Measurements from ENCODE around the gene CIB1. TPM values are rescaled to one million over a fixed set of nuclear protein-coding genes. Genes with fewer than 3 reads are reported as not detected.

CIB1 gene
- total and polyA plus RNA-seq, 4 experiments from 2014 or later = 95.2 to 345 (median 179) TPM

DNA sequence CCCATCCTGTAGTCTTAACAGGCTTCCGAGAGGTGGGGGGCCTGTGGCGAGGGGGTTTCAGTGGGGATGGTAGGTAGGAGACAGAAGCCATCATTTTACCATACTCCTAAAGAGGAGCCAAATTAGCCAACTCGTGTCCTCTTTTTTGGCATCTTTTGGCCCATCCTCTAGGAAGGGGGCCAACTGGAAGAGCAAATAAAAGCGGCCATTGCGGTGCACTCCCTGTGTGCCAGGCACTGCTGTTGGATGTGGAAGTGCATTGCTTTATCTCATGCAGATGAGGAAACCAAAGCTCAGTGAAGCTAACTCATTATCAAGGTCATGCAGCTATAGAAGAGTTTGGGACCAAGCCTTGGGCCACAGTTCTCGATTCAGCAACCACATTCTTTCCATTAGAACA, 26.5 kb downstream of the CIB1 start:
- H3K4me3 Mint-ChIP-seq = no peak overlapping the region
- intact Hi-C loops (cut with micrococcal nuclease) = no loop called here
- H3K27me3 Mint-ChIP-seq = no peaks in the 10 kb centered on the region
- Histone ChIP-seq H3K27ac (ENCODE audit: low read depth, low read length) (no peak overlapping the region), H3K4me1 (ENCODE audit: insufficient read depth, low read length) (peaks cover 32% of the 10 kb centered on the region), H3K36me3 (ENCODE audit: insufficient read depth, low read length) (no peaks in the 10 kb centered on the region), H3K4me3 (ENCODE audit: low read length in 2 of 2) (no peak overlapping the region), H3K9me3 (ENCODE audit: control insufficient read depth in 1 of 2, low read length in 2 of 2) (no peaks in the 10 kb centered on the region), H3K27me3 (ENCODE audit: insufficient read depth, low read length) (no peaks in the 10 kb centered on the region)
- peaks cover 23 to 45% (median 38%) of the 10 kb centered on the region in 4 donors for H3K4me1 Mint-ChIP-seq
- H3K9me3 Mint-ChIP-seq = no peaks in the 10 kb centered on the region
- peaks cover 0 to 8% of the 10 kb centered on the region in 2 donors for H3K36me3 Mint-ChIP-seq
- POLR2A ChIA-PET (ENCODE audit: partially characterized antibody) = interaction anchor here (2.2 kb wide), 1 partner anchor 24 kb away, joined by 5 read pairs; no protein-coding TSS in a partner anchor
- no peak overlapping the region for H3K27ac Mint-ChIP-seq
- DNase-seq = no peak
- CTCF ChIA-PET (ENCODE audit: partially characterized antibody) = interaction anchor here (1.2 to 3.8 kb wide), 2 partner anchors 12 to 26 kb away, joined by 3 to 14 read pairs; partner anchors contain the start of genes CIB1 and GDPGP1

DNA sequence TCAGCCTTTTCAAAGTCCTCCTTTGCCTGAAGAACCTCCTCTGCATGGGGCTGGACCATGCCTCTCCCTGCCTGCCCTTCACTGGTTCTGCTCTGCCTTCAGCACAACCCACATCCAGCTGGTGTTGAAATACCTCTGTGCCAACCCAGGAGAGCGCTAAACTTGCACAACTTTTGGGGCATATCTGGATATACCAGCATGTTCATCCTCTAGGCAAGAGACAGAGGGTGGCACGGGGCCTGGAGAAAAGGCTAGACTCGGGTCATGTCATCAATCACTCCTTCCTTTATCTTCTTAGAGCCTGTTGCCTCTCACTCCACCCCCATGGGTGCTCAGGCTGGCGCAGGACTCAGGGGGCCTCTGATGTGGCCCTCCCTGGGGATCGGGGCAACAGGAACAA, 27.9 kb downstream of the CIB1 start:
- H3K4me1 Mint-ChIP-seq = peaks cover 22 to 39% (median 31%) of the 10 kb centered on the region in 4 donors
- H3K9me3 ChIP-seq (ENCODE audit: control insufficient read depth in 1 of 2, low read length in 2 of 2) = no peaks in the 10 kb centered on the region
- intact Hi-C loops (cut with micrococcal nuclease) = no loop called here
- CTCF ChIA-PET (ENCODE audit: partially characterized antibody) = interaction anchor here (1.2 to 3.8 kb wide), 2 partner anchors 13 to 15 kb away, joined by 4 to 14 read pairs; no protein-coding TSS in a partner anchor
- no peak overlapping the region for H3K27ac ChIP-seq (ENCODE audit: low read depth, low read length)
- POLR2A ChIA-PET (ENCODE audit: partially characterized antibody) = interaction anchor here (7.5 kb wide), 1 partner anchor 25 kb away, joined by 130 read pairs; the partner anchor contains the start of genes CIB1 and GDPGP1
- H3K9me3 Mint-ChIP-seq = no peaks in the 10 kb centered on the region
- peaks cover 0 to 8% of the 10 kb centered on the region in 2 donors for H3K36me3 Mint-ChIP-seq
- peak overlapping the region in 2 of 8 donors; percentile 10 to 29 for H3K4me3 Mint-ChIP-seq
- H3K4me1 ChIP-seq (ENCODE audit: insufficient read depth, low read length) = peaks cover 32% of the 10 kb centered on the region
- H3K27ac Mint-ChIP-seq = no peak overlapping the region
- no peak for DNase-seq
- no peak overlapping the region for H3K4me3 ChIP-seq (ENCODE audit: low read length in 2 of 2)
- no peaks in the 10 kb centered on the region for H3K27me3 ChIP-seq (ENCODE audit: insufficient read depth, low read length)
- no peaks in the 10 kb centered on the region for H3K27me3 Mint-ChIP-seq
- H3K36me3 ChIP-seq (ENCODE audit: insufficient read depth, low read length) = no peaks in the 10 kb centered on the region

DNA sequence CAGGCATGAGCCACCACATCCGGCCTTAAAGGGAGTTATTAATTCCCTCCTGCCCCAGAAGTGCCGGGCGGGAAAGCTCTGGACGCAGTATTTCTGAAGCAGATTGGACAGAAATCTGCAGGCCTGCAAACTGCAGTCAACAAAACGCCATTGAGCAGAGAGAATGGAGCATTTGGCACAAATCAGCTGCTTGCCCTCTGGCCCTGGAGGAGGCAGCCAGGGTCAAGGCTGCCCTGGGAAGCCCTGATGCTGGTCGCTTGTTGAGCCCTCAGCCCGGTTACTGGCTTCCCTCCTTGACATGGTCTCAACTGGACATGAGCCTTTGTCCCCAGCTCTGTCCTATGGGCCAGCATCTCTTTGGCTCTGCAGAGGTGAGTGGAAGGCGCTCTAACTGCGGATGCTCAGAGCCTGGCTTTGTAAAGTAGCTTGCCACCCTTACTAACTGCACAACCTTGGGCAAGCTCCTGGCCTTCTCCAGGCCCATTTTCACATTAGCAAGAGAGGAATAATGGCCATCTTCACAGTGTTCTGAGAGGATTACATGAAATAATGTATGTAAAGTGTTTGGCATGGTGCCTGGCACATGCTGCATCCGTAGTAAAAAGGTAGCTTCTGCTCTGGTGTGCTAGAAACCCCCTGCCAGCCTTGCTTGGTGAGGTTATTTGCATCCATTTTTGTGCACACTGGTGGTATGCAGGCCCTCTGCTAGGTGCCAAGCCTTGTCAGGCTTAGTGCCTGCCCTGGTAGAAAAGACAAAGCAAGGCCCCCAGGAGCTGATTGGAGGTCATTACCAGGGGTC, 28.5 kb downstream of the CIB1 start:
- CTCF ChIA-PET (ENCODE audit: partially characterized antibody) = interaction anchor here (1.2 to 3.8 kb wide), 3 partner anchors 14 to 59 kb away, joined by 3 to 14 read pairs (median 4); no protein-coding TSS in a partner anchor
- POLR2A ChIA-PET (ENCODE audit: partially characterized antibody) = interaction anchor here (7.5 kb wide), 1 partner anchor 26 kb away, joined by 130 read pairs; the partner anchor contains the start of genes CIB1 and GDPGP1

GRCh38 chr15:90203922-90204321, 29.8 kb downstream of the CIB1 start:
- Mint-ChIP-seq H3K27me3 (no peaks in the 10 kb centered on the region), H3K27ac (no peak overlapping the region), H3K36me3 (peaks cover 0 to 2% of the 10 kb centered on the region in 2 donors), H3K4me1 (peaks cover 11 to 31% (median 23%) of the 10 kb centered on the region in 4 donors), H3K4me3 (peak overlapping the region in 1 of 8 donors; percentile 20), H3K9me3 (no peaks in the 10 kb centered on the region)
- no peak overlapping the region for H3K27ac ChIP-seq (ENCODE audit: low read depth, low read length)
- H3K36me3 ChIP-seq (ENCODE audit: insufficient read depth, low read length) = no peaks in the 10 kb centered on the region
- no peaks in the 10 kb centered on the region for H3K9me3 ChIP-seq (ENCODE audit: control insufficient read depth in 1 of 2, low read length in 2 of 2)
- ChIA-PET POLR2A (ENCODE audit: partially characterized antibody) (interaction anchor here (7.5 kb wide), 1 partner anchor 27 kb away, joined by 130 read pairs; the partner anchor contains the start of genes CIB1 and GDPGP1), CTCF (ENCODE audit: partially characterized antibody) (interaction anchor here (1.3 to 2.1 kb wide), 3 partner anchors 9 to 17 kb away, joined by 4 to 9 read pairs (median 7); no protein-coding TSS in a partner anchor)
- peaks cover 24% of the 10 kb centered on the region for H3K4me1 ChIP-seq (ENCODE audit: insufficient read depth, low read length)
- DNase-seq = no peak
- no peaks in the 10 kb centered on the region for H3K27me3 ChIP-seq (ENCODE audit: insufficient read depth, low read length)
- H3K4me3 ChIP-seq (ENCODE audit: low read length in 2 of 2) = no peak overlapping the region
- intact Hi-C loops (cut with micrococcal nuclease) = no loop called here

More for the DNA sequence above, 28.5 kb downstream of the CIB1 start:
- intact Hi-C loops (cut with micrococcal nuclease) = no loop called here
- Histone ChIP-seq H3K4me3 (ENCODE audit: low read length in 2 of 2) (no peak overlapping the region), H3K27ac (ENCODE audit: low read depth, low read length) (no peak overlapping the region), H3K27me3 (ENCODE audit: insufficient read depth, low read length) (no peaks in the 10 kb centered on the region), H3K9me3 (ENCODE audit: control insufficient read depth in 1 of 2, low read length in 2 of 2) (no peaks in the 10 kb centered on the region), H3K36me3 (ENCODE audit: insufficient read depth, low read length) (no peaks in the 10 kb centered on the region), H3K4me1 (ENCODE audit: insufficient read depth, low read length) (peaks cover 34% of the 10 kb centered on the region)
- Mint-ChIP-seq H3K27ac (no peak overlapping the region), H3K4me3 (no peak overlapping the region), H3K9me3 (no peaks in the 10 kb centered on the region), H3K36me3 (peaks cover 0 to 7% of the 10 kb centered on the region in 2 donors), H3K27me3 (no peaks in the 10 kb centered on the region), H3K4me1 (peaks cover 18 to 38% (median 30%) of the 10 kb centered on the region in 4 donors)
- no peak for DNase-seq

DNA sequence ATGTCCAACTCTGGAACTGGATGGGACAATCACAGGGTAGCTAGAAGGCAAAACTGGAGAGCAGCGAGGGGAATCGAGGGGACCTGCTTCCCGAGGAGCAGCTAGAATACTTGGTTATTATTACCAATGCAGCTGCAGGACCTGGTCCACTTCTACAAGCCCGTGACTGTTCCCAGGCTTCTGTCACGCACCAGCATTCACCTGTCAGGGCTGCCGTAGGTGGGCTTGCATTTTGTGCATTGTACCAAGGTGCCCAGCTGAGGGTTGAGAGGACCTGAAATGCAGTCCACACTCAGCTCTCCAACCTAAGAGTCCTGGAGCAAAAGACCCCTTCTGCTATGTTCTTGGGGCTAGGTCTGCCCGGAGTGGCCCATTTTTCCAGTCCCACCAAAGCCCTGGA, 30.3 kb downstream of the CIB1 start:
- ChIA-PET CTCF (ENCODE audit: partially characterized antibody) (interaction anchor here (1.0 to 2.1 kb wide), 5 partner anchors 9 to 18 kb away, joined by 3 to 9 read pairs (median 5); no protein-coding TSS in a partner anchor), POLR2A (ENCODE audit: partially characterized antibody) (interaction anchor here (0.9 to 7.5 kb wide), 2 partner anchors 12 to 28 kb away, joined by 5 to 130 read pairs; partner anchors contain the start of genes CIB1 and GDPGP1)
- H3K27ac ChIP-seq (ENCODE audit: low read depth, low read length) = no peak overlapping the region
- Mint-ChIP-seq H3K36me3 (peaks cover 0 to 2% of the 10 kb centered on the region in 2 donors), H3K9me3 (no peaks in the 10 kb centered on the region), H3K4me1 (peaks cover 13 to 32% (median 23%) of the 10 kb centered on the region in 4 donors), H3K27me3 (no peaks in the 10 kb centered on the region), H3K27ac (no peak overlapping the region), H3K4me3 (peak overlapping the region in 1 of 8 donors; percentile 47)
- no peaks in the 10 kb centered on the region for H3K36me3 ChIP-seq (ENCODE audit: insufficient read depth, low read length)
- no peak overlapping the region for H3K4me3 ChIP-seq (ENCODE audit: low read length in 2 of 2)
- H3K27me3 ChIP-seq (ENCODE audit: insufficient read depth, low read length) = no peaks in the 10 kb centered on the region
- no peaks in the 10 kb centered on the region for H3K9me3 ChIP-seq (ENCODE audit: control insufficient read depth in 1 of 2, low read length in 2 of 2)
- peaks cover 24% of the 10 kb centered on the region for H3K4me1 ChIP-seq (ENCODE audit: insufficient read depth, low read length)
- DNase-seq = no peak
- intact Hi-C loops (cut with micrococcal nuclease) = no loop called here

GRCh38 chr15:90202929-90203328, 30.8 kb downstream of the CIB1 start:
- no peak for DNase-seq
- Mint-ChIP-seq H3K4me3 (peak overlapping the region; percentile 90 to 97 (median 91)), H3K27me3 (no peaks in the 10 kb centered on the region), H3K36me3 (peaks cover 0 to 2% of the 10 kb centered on the region in 2 donors), H3K4me1 (peaks cover 14 to 35% (median 25%) of the 10 kb centered on the region in 4 donors), H3K9me3 (no peaks in the 10 kb centered on the region), H3K27ac (peak overlapping the region in 4 of 7 donors; percentile 81 to 93 (median 90))
- Histone ChIP-seq H3K9me3 (ENCODE audit: control insufficient read depth in 1 of 2, low read length in 2 of 2) (no peaks in the 10 kb centered on the region), H3K4me3 (ENCODE audit: low read length in 2 of 2) (no peak overlapping the region), H3K4me1 (ENCODE audit: insufficient read depth, low read length) (peaks cover 24% of the 10 kb centered on the region), H3K27ac (ENCODE audit: low read depth, low read length) (no peak overlapping the region), H3K27me3 (ENCODE audit: insufficient read depth, low read length) (no peaks in the 10 kb centered on the region), H3K36me3 (ENCODE audit: insufficient read depth, low read length) (no peaks in the 10 kb centered on the region)
- ChIA-PET POLR2A (ENCODE audit: partially characterized antibody) (interaction anchor here (0.9 to 7.5 kb wide), 3 partner anchors 11 to 28 kb away, joined by 5 to 130 read pairs (median 27); partner anchors contain the start of genes CIB1 and GDPGP1), CTCF (ENCODE audit: partially characterized antibody) (interaction anchor here (1.0 to 2.1 kb wide), 5 partner anchors 8 to 18 kb away, joined by 3 to 9 read pairs (median 5); no protein-coding TSS in a partner anchor)
- intact Hi-C loops (cut with micrococcal nuclease) = no loop called here

Measured in CD4-positive, alpha-beta memory T cell (primary cell).